Caki2 (cell line): ENCODE measurements around the gene RAET1G. TPM values are rescaled to one million over a fixed set of nuclear protein-coding genes. Genes with fewer than 3 reads are reported as not detected.
"Not testable (repeated sequence)": the region's sequence is repeated elsewhere in the genome, so short reads cannot be mapped to it uniquely, and the experiment has no call there.

Experiments used
- DNase-seq: peaks from one replicate; pipeline ENCODE4 v3.0.0-alpha.2; 2015; ENCODE audit warnings: low read depth
- in situ Hi-C: cut with HindIII; loops from 2 replicates; pipeline ENCODE4 v1.10.0; 2016; ENCODE audit warnings: low sequenced_read_pairs, low pct_unique_long_range_greater_than_20kb, mixed read lengths
- total RNA-seq: library from RNA; depleted of rRNA; stranded (reverse); fragments of >200 nt; shearing (Covaris generic); gene quantifications from 2 replicates; pipeline ENCODE4 v1.2.3, GENCODE V29; 2014; ENCODE audit warnings: low replicate concordance

The RAET1G gene
- total RNA-seq, 1 experiment from 2014 or later = not detected

DNA sequence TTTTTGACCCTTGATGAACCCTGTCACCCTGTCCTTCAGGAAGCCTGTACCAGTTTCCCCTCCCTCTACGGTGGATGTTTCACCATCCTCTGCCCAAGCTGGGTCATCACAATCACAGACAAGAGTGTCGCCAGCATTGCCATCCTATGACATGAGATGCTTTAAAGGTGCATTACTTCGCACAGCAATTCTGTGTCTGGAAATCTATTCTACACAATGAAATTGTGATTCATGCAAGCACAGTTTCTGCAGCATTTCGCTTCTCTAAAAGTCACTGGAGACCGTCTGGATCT is 16.4 kb upstream of the RAET1G start:
- no peak for DNase-seq
- in situ Hi-C loops = no loop called here

DNA sequence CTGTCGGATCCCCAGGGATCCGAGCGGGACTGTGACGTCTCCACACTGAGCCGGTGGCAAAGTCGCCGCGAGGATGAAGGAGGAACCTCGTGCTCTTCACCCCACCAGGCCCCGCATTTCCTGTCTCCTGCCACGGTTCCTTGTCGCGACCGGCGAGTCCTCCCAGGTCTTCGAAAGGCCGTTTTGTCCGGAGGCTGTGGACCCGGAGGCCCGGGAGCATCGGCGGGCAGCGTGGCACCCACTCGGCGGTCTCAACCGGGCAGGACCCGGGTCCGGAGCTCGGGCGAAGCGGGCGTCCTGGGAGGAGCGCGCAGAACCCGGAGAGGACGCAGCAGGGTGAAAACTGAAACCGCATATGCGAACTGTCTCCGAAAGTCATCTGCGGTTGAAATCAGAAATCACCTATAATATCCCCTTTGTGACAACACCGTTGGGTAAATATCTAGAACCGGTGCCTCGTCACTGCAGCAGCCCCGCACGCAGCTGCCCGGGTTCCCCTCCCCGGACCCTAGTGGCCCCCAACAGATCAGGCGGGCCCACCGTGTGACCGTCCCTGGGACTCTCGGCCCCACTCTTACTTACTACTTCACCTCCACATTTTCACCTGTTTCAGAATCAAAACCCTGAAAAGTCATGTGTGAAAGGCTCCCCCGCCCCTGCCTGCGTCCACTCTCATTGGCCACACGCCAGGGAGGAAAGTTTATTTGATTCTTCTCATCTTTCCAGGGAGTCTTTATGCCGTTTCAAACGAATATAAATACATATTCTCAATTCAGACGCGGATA is 15.8 kb upstream of the RAET1G start:
- in situ Hi-C loops = no loop called here
- DNase-seq = no peak

DNA sequence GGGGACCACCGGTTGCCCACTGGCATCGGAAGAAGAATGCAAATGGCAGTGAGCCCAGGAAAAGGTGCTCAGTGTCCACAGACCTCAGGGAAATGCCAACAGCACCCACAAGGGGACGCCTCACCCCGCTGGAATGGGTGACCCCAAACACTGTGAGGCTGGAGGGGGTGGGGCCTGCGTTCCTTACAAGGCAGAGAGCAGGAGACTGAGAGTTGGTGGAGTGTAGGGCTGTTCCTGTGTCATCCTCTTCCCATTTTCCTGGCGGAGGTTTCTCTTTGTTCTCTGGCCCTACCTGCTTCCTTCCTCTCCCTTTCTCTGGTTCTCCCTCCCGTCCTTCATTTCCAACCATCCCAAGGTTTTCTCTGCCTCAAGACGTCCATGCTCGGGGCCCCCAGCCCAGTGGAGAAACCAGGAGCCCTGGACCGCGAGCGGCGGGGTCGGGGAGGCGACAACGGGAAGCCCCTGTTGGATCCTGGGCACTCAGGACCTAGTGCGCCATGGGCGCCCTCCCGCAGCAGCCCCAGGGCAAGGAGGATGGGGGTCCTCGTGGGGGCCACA is 15.2 kb upstream of the RAET1G start:
- DNase-seq, in situ Hi-C loops: not testable (repeated sequence)

DNA sequence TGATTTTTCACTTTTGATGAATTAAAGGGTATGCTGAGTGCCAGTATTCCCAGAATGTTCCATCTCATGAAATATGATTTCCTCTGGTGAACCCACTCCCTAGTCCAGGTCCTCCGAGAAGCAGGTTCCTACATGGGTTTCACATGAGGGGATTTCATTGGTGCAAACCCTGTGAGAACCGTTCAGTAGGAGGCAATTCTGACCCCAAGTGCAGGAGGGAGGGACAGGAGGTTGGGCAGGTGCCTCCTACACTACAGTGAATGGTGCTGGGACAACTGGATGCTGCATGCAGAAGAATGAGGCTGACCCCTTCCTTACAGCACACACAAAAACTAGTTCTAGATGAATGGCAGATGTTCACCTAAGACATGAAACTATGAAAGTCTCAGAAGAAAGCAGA is 13.8 kb upstream of the RAET1G start:
- no peak for DNase-seq
- in situ Hi-C loops = no loop called here

DNA sequence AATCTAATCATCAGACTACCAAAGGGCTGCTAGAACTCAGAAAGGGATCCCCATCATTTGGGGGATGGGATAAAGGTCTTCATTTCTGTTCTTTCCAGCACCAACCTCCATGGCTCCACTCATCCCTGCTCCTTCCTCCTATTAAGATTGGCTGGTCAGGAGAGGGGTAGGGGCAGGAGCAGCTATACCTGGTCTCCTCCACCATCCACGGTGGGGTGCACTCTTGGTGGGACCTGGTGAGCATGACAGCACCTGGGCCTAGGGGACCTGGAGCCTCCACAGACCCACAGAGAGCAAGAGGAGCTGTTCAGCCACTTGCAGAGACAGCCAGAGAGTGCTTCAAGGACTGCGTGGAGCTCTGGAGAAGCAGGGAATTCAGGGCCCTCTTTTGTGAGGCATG is 12.7 kb upstream of the RAET1G start:
- DNase-seq = no peak
- in situ Hi-C loops = no loop called here

DNA sequence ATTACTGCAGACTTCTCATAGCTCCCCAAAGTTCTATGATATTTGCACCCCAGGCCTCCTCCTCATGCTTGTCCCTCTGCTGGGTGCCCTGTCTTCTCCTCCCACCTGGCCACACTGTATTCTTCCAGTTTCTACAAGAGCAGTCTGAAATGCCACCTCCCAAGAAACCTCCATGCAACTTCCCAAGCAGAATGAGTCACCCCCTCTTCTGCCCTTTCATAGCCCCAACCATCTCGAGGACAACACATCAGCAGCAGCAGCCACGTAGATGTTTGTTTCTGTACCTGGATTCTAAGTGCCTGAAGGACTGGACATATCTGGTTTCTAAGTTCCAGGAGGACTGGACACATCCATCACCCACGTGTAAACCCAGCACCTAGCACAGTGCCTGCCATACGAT is 12.3 kb upstream of the RAET1G start:
- in situ Hi-C loops = no loop called here
- DNase-seq = no peak

DNA sequence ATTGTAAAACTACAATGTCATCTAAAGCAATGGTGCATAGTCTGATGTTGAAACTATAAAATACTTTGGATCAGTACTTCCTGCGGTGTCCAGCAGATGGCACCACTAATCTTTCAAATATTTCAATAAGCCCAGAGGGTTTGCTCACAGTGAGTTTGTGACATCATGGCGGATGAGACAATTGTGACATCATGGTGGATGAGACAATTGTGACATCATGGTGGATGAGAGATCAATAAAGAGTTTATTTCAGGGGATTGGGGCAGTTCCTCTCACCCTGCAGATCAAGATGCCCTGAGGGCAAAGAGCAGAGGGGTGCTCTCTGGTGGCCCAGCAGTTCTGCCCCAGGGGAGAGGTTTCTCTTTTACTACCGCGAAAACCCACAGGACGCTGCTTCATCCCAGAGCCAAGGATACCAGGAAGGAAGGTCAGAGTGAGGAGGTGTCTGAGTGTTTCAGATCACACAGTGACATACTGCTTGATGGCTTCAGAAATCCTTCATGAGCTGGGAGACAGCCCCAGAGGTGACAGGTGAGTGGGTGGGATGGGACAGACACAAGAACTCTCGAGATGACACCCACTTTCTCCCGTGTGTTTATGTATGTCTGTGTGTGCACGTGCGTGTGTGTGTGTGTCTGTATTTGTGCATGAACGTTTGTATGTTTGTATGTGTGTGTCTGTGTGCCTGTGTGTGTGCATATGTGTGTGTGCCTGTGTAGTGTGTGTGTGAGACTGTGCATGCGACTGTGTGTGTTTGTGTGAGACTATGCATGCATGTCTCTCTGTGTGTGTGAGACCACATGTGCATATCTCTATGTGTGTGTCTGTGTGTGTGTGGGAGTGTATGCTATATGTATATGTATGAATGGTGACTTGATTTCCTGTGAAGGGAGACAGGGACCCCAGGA is 11.6 kb upstream of the RAET1G start:
- in situ Hi-C loops = no loop called here
- DNase-seq = peak; percentile 41

DNA sequence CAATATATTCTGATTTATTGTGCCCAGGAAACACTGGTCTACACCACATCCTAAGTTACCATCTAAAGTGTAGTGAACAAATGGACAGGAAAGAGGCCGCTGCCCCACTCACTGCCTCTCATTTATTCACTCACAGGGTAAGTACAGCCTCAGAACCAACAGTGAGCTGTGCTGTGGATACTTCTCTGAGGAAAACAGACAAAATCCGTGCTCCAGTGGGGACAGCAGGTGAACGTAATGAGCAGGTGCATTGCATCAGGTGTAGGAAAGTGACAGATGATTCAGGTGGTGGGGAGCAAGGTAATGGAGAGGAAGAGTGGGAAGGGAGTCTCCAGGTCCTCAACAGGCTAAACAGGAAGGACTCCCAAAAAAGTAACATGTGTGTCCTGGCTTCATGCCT is 10.5 kb upstream of the RAET1G start:
- no peak for DNase-seq
- in situ Hi-C loops = no loop called here

DNA sequence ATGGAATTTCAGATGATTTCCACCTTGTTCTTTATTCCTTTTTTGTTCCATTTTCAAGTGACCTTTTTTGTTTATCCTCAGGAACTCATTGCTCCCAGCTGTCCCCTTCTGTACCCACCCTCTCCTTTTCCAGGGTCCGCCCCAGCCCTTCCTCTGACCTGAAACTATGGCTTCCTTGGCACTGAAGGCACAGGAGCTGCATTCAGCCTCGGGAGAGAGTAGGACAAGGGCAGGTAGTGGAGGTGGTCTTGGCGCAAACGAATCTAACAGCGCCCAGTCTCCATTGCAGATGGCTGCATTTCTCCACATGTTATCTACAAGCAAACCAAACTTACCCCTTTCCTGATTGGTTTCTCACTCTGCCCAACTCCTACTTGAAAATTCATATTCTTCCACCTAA is 10.1 kb upstream of the RAET1G start:
- DNase-seq = no peak
- in situ Hi-C loops = no loop called here

DNA sequence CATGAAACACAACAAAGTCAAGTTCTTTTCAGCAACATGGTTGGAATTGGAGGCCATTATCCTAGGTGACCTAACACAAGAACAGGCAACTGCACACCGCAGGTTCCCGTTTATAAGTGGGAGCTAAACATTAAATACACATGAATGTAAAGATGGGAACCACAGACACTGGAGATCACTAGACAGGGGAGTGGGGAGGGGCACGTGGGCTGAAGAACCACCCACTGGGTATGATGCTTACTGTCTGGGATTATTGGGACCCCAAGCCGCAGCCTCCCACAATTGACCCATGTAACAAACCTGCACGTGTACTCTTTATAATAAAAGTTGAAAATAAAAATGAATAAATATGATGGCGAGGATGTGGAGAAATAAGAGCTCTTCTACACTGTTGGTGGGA is 8.6 kb upstream of the RAET1G start:
- in situ Hi-C loops = no loop called here
- DNase-seq = no peak

DNA sequence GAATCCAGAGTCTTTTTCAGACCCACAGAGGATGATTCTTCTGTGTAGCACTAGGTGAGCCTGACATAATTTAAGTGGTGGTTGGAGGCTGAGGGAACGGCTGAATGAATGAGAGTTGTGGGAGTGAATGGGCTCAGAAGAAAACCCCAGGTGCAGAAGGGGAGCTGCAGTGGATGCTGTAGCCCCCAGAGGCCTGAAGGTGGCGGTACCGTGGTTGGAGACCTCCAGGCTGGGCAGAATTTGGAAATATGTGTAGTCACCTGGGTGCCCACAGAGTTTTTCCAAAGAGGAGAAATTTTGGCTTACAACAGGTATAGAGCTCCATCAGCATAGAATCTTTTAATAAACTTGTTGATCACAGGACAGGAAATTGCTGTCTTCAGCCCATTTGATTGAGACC is 6.5 kb upstream of the RAET1G start:
- in situ Hi-C loops = no loop called here
- no peak for DNase-seq

DNA sequence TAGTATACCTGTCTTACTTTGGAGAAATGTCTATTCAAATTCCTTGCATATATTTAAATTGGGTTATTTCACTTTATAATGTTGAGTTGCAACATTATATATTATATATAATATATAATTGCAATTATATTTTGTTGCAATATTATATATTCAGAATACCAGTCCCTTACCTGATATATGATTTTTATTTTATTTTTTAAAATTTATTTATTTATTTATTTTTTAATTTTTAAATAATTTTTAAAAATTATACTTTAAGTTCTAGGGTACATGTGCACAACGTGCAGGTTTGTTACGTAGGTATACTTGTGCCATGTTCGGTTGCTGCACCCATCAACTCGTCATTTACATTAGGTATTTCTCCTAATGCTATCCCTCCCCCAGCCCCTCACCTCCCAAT is 4.1 kb upstream of the RAET1G start:
- in situ Hi-C loops, DNase-seq: not testable (repeated sequence)

DNA sequence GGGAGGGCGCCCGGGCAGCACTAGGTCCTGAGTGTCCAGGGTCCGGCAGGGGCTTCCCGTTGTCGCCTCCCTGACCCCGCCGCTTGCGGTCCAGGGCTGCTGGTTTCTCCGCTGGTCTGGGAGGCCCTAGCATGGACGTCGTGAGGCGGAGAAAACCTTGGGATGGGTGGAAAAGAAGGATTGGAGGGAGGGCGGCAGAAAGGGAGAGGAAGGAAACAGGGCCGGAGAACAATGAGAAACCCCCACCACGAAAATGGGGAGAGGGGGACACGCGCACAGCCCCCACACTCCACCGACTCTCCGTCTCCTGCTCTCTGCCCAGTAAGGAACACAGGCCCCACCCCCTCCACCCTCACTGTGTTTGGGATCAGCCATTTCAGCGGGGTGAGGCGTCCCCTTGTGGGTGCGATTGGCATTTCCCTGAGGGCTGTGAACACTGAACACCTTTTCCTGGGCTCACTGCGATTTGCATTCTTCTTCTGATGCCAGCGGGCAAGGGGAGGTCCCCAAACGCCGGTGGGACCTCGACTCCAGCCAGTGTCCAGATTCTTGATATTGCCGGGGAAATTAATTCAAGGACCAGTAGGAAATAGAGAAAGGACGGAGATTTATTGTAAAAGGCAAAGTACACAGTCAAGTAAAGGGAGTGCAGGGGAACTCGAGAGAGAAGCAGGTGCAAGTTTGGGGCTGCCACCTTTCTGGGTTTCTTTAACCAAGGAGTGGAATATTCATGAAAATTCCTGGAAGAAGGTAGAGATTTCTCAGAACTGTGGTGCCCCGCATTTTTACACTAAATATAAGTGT is 3.3 kb upstream of the RAET1G start:
- peak; percentile 65 for DNase-seq
- in situ Hi-C loops = no loop called here

DNA sequence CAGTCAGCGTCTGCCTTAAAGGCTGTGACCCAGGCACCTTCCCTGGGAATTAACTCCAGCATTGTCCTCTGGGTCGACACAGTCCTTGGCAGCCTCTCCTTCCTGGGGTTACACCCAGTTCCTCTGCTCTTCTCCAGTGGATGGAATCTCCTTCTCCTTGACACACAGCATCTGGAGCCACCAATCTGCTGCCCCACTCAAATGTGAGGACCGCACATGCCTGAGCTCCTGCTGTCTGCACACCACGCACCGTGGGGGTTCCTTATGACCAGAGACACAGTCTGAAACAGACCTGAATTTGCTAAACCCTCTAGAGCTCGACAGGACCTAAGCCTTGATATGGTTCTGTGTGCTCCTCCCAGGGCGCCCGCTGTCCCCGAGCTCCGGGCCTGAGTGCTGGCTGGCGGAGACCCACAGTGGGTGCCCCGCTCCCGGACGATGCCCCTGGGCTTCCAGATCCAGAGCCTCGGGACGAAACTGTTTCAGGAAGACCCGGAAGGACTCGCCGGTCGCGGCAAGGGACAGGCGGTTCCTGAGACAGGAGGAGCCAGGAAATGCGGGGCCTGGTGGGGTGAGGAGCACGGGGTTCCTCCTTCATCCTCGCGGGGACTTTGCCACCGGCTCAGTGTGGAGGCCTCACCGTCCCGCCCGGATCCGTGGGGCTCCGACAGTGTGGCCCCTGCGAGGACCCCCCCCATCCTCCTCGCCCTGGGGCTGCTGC is 2.5 kb upstream of the RAET1G start:
- in situ Hi-C loops = no loop called here

DNA sequence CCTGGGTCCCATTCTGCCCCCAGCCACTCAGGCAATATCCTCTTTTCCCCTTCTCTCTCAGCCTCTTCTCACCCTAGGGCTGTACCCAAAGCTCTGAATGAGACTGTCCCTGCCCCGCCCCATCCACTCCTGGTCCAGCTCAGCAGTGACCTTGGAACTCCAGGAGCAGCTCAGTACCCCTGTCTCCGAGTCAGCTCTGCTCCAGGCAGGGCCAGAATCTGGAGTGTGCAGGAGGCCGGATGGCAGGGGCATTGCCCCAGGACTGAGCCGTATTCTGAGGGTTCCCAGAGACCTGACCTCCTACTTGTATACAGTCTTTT is 2.0 kb upstream of the RAET1G start:
- DNase-seq = no peak
- in situ Hi-C loops = no loop called here

More for the DNA sequence above, 2.5 kb upstream of the RAET1G start:
- DNase-seq = no peak

DNA sequence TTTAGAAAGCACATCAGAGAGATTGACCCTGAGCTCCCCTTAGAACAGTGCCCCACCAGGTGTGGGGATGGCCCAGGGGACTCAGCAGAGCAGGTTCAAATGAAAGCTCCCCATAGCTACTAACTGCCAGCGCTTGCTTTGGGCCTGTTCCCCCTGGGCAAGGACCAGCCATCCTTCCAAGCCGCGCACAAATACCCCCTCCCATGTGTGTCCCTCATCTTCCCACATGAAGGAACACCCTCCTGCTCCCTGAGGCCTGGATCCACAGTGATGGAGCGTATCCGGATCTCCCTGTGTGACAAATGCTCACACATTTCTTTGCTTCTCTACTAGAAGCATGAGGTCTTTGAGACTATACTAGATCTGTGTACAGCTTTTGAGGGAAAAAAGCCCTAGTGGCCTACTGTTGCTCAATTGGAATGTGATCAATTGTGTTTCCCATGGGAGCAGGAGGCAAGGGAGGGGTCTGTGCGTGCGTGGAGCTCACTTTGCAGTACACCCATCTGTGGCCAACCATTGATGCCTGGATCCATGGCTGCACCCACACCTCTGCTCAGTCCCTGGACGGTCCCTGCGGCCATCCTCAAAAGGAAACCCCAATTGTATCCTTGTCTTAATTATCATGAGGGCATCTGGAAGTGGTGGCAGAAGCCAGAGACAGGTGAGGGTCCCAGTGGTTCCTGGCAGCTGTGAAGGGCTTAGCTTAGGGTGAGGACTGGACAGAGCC is 1.4 kb upstream of the RAET1G start:
- no peak for DNase-seq
- in situ Hi-C loops = no loop called here

DNA sequence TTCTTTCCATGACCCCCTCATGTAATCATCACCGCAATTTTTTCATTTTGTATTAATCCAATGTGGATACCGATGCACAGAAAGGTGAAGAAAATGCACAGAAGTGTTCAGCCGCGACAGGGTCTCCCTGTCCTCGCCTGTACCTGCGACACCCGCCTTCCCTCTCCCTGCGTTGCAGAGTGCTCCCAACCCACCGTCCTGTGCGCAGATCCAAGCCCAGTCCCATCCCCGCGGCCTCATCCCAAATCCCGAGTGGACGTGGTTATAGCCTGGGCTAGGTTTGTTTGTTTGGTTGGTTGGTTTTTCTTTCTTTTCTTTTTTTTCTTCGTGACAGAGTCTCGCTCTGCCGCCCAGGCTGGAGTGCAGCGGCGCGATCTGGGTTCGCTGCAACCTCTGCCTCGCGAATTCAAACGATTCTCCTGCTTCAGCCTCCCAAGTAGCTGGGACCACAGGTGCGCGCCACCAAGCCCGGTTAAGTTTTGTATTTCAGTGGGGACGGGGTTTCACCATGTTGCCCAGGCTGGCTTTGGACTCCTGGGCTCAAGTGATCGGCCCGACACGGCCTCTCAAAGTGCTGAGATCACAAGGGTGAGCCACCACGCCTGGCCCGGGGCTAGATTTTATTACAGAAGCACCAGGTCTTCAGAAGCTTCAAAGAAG is 536 bp upstream of the RAET1G start:
- in situ Hi-C loops = no loop called here
- no peak for DNase-seq
